Measurements from ENCODE around the gene HS6ST3.
"Not testable (repeated sequence)": the region's sequence is repeated elsewhere in the genome, so short reads cannot be mapped to it uniquely, and the experiment has no call there.

HS6ST3 gene

GRCh38 chr13:96089749-96090239 is at the start of gene HS6ST3:
Gene HS6ST3, plus strand, starts transcription at chr13:96090107.
- no peak for DNase-seq (ENCODE audit: low spot score)

DNA sequence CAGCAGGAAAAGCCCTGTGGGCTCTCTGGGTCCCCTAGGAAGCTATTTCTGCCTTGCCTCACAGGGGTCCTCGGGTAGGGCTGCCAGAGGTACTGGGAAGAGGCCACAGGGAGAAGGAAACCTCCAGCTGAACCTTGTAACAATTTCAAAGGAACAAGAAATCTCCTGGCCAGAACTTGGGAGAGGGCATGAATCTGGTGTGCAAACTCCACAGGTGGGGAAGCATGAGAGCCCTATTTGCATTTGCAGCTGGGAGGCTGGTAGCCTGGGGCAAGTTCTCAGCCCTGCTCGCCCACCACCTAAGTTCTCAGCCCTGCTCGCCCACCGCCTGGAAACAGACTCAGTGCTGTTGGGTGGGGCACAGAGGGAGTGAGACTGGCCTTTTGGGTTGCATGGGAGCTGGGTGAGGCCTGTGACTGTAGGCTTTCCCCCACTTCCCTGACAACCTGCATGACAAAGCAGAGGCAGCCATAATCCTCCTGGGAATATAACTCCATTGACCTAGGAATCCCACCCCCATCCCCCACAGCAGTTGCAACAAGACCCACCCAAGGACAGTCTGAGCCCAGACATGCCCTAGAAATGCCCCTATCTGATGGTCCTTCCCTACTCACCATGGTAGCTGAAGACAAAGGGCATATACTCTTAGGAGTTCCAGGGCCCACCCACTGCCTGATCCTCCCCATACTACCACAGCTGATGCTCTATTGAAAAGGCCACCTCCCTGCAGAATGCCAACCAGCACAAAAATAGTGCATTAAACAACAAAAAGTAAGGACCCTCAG is 48.4 kb upstream of the HS6ST3 start:
- no peak for DNase-seq (ENCODE audit: low spot score)

DNA sequence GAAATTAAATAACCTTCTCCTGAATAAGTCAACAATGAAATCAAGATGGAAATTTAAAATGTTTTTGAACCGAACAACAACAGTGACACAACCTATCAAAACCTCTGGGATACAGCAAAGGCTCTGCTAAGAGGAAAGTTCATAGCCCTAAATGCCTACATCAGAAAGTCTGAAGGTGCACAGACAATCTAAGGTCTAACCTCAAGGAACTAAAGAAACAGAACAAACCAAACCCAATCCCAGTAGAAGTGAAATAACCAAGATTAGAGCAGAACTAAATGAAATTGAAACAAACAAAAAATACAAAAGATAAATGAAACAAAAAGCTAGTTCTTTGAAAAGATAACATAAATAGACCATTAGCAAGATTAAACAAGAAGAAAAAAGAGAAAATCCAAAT is 45.7 kb upstream of the HS6ST3 start:
- DNase-seq (ENCODE audit: low spot score) = no peak

DNA sequence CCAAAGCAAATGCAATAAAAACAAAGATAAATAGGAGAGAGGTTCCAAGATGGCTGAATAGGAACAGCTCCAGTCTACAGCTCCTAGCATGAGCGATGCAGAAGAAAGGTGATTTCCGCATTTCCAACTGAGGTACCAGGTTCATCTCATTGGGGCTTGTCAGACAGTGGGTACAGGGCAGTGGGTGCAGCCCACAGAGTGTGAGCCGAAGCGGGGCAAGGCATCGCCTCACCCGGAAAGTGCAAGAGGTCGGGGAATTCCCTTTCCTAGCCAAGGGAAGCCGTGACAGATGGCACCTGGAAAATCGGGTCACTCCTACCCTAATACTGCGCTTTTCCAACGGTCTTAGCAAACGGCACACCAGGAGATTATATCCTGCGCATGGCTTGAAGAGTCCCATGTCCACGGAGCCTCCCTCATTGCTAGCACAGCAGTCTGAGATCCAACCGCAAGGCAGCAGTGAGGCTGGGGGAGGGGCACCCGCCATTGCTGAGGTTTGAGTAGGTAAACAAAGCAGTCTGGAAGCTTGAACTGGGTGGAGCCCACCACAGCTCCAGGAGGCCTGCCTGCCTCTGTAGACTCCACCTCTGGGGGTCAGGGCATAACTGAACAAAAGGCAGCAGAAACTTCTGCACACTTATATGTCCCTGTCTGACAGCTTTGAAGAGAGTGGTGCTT is 43.3 kb upstream of the HS6ST3 start:
- DNase-seq (ENCODE audit: low spot score) = not testable (repeated sequence)

GRCh38 chr13:96050955-96051354 is 39.0 kb upstream of the HS6ST3 start:
- not testable (repeated sequence) for DNase-seq (ENCODE audit: low spot score)

DNA sequence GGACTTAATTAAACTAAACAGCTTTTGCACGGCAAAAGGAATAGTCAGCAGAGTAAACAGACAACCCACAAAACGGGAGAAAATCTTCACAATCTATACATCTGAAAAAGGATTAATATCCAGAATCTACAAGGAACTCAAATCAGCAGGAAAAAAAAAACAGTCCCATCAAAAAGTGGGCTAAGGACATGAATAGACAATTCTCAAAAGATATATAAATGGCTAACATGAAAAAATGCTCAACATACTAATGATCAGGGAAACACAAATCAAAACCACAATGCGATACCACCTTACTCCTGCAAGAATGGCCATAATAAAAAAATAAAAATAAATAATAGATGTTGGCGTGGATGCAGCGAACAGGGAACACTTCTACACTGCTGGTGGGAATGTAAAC is 38.4 kb upstream of the HS6ST3 start:
- not testable (repeated sequence) for DNase-seq (ENCODE audit: low spot score)

DNA sequence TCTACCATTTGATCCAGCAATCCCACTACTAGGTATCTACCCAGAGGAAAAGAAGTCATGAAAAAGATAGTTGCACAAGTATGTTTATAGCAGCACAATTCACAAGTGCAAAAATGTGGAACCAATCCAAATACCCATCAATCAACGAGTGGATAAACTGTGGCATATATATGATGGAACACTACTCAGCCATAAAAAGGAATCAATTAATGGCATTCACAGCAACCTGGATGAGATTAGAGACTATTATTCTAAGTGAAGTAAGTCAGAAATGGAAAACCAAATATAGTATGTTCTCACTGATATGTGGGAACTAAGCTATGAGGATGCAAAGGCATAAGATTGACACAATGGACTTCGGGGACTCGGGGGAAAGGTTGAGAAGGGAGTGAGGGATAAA is 38.0 kb upstream of the HS6ST3 start:
- not testable (repeated sequence) for DNase-seq (ENCODE audit: low spot score)

- DNase-seq (ENCODE audit: low spot score) = peak; percentile 65
These were observed 37.3 kb upstream of the HS6ST3 start for GRCh38 chr13:96052656-96053002.

DNA sequence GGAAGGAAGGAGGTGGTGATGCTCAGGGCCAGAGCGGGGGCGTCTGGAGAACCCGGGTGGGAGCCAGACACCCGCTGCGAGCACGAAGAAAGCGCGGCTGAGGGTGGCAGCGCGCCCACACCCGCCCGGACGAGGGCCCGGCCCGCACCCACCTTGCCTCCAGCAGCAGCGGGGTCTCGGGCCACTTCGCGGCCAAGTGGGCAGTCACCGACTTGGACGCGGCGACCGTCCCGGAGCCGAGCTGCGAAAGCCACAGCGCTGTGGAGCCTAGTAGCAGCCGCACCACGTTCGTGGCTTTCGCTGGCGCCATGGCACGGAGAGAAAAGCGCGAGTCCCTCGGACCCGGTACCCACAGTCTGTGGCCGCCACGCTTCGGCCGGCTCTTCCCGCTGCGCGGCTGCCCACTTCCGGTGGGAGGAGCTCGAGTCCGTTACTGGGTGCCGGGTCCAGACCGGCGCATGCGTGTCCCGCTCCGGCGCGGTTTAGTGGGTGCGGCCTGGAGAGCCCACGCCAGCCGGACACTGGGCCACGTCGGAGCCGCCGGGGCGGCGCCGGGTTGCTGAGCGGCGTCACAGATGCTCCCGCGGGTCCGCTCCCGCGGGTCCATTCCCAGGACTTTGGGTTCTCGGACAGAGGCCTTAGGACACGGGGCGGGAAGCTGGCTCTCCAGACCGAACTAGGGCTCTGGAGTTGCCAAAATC is 36.8 kb upstream of the HS6ST3 start, which contains the start of gene UGGT2:
TSS of gene UGGT2 (minus strand) at position 399 of the 701 bp plus-strand sequence. CDS start at position 310, 89 bp downstream.
- peak; percentile 100 for DNase-seq (ENCODE audit: low spot score)

DNA sequence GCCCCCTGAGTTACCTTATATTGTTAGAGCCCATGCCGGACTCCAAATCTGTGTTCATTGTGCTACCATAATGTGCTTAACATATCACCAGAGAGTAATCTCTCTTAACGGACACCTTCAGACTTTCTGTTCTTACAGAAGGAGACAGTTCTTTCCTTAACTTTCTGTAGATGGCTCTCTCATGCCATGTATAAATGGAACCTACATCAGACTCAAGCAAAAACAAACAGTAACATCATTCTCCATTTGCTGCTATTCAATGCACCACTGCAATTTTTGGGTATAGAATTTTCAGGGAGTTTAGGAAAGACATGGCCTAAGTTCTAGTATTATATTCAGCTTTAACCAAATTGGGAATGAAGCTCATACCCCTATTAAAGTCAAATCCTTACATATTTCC is 24.1 kb upstream of the HS6ST3 start:
- DNase-seq (ENCODE audit: low spot score) = no peak

DNA sequence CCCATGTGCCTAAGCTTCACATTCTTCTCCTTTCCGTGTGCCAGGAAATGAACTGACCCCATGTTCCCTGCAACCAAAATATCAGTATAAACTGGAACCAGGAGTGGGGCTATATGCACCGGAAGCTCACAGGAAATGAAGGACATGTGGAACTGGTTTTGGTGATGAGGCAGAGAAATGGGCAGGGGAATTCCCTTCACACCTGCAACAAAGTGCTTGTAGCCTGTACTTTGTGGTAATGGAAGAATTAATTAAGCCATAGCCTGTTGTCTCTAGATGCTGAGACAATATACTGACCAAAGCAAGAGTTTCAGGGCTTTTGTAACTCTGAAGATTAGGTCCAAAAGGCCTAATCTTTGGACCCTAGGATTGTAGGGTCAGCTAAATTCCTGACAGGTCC is 21.2 kb upstream of the HS6ST3 start:
- DNase-seq (ENCODE audit: low spot score) = no peak

DNA sequence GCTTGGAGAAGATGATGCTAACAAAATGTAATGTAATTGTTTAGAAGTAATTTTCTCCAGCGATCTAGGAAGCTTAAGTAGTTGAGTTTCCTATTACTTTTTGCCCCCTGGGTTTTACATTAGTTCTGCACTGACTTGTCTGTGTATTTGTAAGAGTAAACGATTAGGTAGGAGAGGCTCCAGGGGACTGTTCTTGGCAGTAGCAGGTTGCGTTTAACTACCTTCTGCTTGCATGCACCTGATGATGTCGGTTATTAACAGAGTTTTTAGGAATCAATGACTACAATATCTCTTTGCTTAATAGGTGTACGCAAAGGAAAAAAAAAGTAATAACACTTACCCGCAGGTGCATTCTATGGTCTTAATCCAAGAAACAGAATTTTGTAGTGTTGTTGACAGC is 18.4 kb upstream of the HS6ST3 start:
- DNase-seq (ENCODE audit: low spot score) = no peak

- DNase-seq (ENCODE audit: low spot score) = no peak
These were observed 17.5 kb upstream of the HS6ST3 start for GRCh38 chr13:96072392-96072791.

- peak; percentile 24 for DNase-seq (ENCODE audit: low spot score)
These were observed 13.9 kb upstream of the HS6ST3 start for GRCh38 chr13:96075953-96076543.

- no peak for DNase-seq (ENCODE audit: low spot score)
These were observed 9.2 kb upstream of the HS6ST3 start for GRCh38 chr13:96080676-96081075.

DNA sequence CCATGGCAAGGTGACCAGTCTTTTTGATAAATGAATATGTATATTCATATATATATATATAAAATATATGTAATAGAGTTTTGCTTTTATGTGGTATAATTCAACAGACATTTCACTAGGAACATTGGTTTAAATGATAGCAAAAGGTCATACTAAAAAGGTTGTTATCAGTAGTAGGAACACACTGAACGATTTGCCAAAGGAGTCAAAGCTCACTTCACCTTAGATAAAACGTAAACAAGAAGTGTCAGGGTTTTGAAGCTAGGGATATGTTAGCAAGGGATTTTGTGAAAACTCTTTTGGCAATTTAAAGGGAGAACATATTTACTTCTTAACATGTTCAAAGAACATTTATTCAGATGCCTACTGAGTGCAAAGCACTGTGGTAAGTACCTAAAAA is 8.0 kb upstream of the HS6ST3 start:
- DNase-seq (ENCODE audit: low spot score) = no peak

- DNase-seq (ENCODE audit: low spot score) = no peak
These were observed 7.3 kb upstream of the HS6ST3 start for GRCh38 chr13:96082640-96083039.

GRCh38 chr13:96086736-96087135 is 3.2 kb upstream of the HS6ST3 start:
- no peak for DNase-seq (ENCODE audit: low spot score)

DNA sequence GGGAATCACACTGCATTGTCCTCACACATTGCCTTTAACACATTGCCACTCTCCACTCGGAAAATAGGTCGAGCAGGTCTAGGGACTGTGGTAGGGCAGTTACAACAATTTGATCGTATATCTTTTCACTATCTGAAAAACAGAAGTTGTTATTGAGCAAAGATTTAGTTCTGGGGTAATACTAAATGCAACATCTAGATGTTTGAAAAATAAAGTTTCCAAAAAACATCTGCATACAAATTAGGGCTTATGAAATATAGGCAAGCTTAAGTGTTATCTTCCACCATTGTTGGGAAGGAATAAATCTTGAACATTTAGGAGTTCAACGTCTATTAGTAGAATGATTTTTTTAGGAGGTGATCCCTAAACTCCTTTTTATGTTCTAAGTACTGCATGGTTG is 768 bp upstream of the HS6ST3 start:
- no peak for DNase-seq (ENCODE audit: low spot score)

- peak; percentile 50 for DNase-seq (ENCODE audit: low spot score)
These were observed 564 bp downstream of the HS6ST3 start for GRCh38 chr13:96090240-96091101.

Measured in AG08396 (cell line).